Ascending aorta (tissue), 2 donors: ENCODE data around the gene COL26A1. TPM values are rescaled to one million over a fixed set of nuclear protein-coding genes. Genes with fewer than 3 reads are reported as not detected.

Experiments
- DNase-seq, 2 donors: peaks; one replicate each; pipeline ENCODE4 v3.0.0-alpha.2; 2019; ENCODE audit warnings: low spot score in 2 of 2
- H3K27ac ChIP-seq, 2 donors: fragments of 200-600 bp; sonication (generic); one replicate each; pipeline ENCODE4 v1.5.1; 2016 to 2017; ENCODE audit warnings: mild to moderate bottlenecking in 1 of 2
- H3K27me3 ChIP-seq: fragments of 200-600 bp; sonication (generic); one replicate; pipeline ENCODE4 v1.5.1; 2017
- H3K36me3 ChIP-seq, 2 donors: fragments of 200-600 bp; sonication (generic); one replicate each; pipeline ENCODE4 v1.5.1; 2016
- H3K4me1 ChIP-seq, 2 donors: fragments of 200-600 bp; sonication (generic); one replicate each; pipeline ENCODE4 v1.5.1; 2016 to 2017; ENCODE audit warnings: mild to moderate bottlenecking in 1 of 2
- H3K4me3 ChIP-seq, 2 donors: fragments of 200-600 bp; sonication (generic); one replicate each; pipeline ENCODE4 v1.5.1; 2016 to 2017; ENCODE audit warnings: mild to moderate bottlenecking in 1 of 2
- H3K9me3 ChIP-seq, 2 donors: fragments of 200-600 bp; sonication (generic); one replicate each; pipeline ENCODE4 v1.5.1; 2016
- CTCF ChIP-seq, 3 experiments: fragments of 200-600 bp in 2 of 3; fragments of 450-650 bp in 1 of 3; sonication (generic) in 2 of 3; IDR thresholded peaks; one replicate each; pipeline ENCODE4 v1.5.1; 2016 to 2019; ENCODE audit warnings: antibody characterized with exemption in 3 of 3, mild to moderate bottlenecking in 1 of 3, moderate library complexity in 1 of 3
- intact Hi-C: fragments of 100-400 bp; cut with DNase I; formaldehyde crosslinking; loops from one replicate; pipeline ENCODE4 v1.15.1; 2023
- total RNA-seq: library from RNA; depleted of rRNA; stranded (reverse); fragments of >200 nt; gene quantifications from one replicate; pipeline ENCODE4 v1.1.0, GENCODE V29; 2016

COL26A1 gene
- total RNA-seq, 1 donor from 2014 or later, result not detected

GRCh38 chr7:101400751-101401150 lies 38.1 kb downstream of the COL26A1 start:
- no peaks in the 10 kb centered on the region for H3K4me1 ChIP-seq
- no peak for DNase-seq
- no peaks in the 10 kb centered on the region for H3K9me3 ChIP-seq
- H3K27ac ChIP-seq, result no peak overlapping the region
- intact Hi-C loops, result no loop called here
- no peaks in the 10 kb centered on the region for H3K27me3 ChIP-seq
- H3K4me3 ChIP-seq, result no peak overlapping the region
- no peaks in the 10 kb centered on the region for H3K36me3 ChIP-seq
- no peak for TF ChIP-seq CTCF (IDR thresholded peaks at IDR 0.05)

GRCh38 chr7:101401390-101402080 lies 38.9 kb downstream of the COL26A1 start:
- intact Hi-C loops, result no loop called here
- Histone ChIP-seq H3K9me3 (no peaks in the 10 kb centered on the region), H3K4me3 (no peak overlapping the region), H3K27me3 (no peaks in the 10 kb centered on the region), H3K4me1 (no peaks in the 10 kb centered on the region), H3K36me3 (no peaks in the 10 kb centered on the region), H3K27ac (no peak overlapping the region)
- DNase-seq, result no peak
- no peak for TF ChIP-seq CTCF (IDR thresholded peaks at IDR 0.05)

- H3K4me1 ChIP-seq, result no peaks in the 10 kb centered on the region
- no peak for DNase-seq
- intact Hi-C loops, result no loop called here
- no peak overlapping the region for H3K4me3 ChIP-seq
- H3K27ac ChIP-seq, result no peak overlapping the region
- no peaks in the 10 kb centered on the region for H3K9me3 ChIP-seq
- no peak for TF ChIP-seq CTCF (IDR thresholded peaks at IDR 0.05)
- H3K27me3 ChIP-seq, result no peaks in the 10 kb centered on the region
- H3K36me3 ChIP-seq, result no peaks in the 10 kb centered on the region
Measured at GRCh38 chr7:101402081-101402779, 39.6 kb downstream of the COL26A1 start.

GRCh38 chr7:101402835-101403234 lies 40.2 kb downstream of the COL26A1 start:
- intact Hi-C loops, result no loop called here
- Histone ChIP-seq H3K27me3 (no peaks in the 10 kb centered on the region), H3K4me3 (no peak overlapping the region), H3K27ac (no peak overlapping the region), H3K36me3 (no peaks in the 10 kb centered on the region), H3K4me1 (no peaks in the 10 kb centered on the region), H3K9me3 (no peaks in the 10 kb centered on the region)
- DNase-seq, result no peak
- no peak for TF ChIP-seq CTCF (IDR thresholded peaks at IDR 0.05)

- no peak for DNase-seq
- Histone ChIP-seq H3K36me3 (no peaks in the 10 kb centered on the region), H3K27me3 (no peaks in the 10 kb centered on the region), H3K4me3 (no peak overlapping the region), H3K27ac (no peak overlapping the region), H3K9me3 (peaks cover 0 to 9% of the 10 kb centered on the region in 2 donors), H3K4me1 (no peaks in the 10 kb centered on the region)
- no peak for TF ChIP-seq CTCF (IDR thresholded peaks at IDR 0.05)
- intact Hi-C loops, result no loop called here
Measured at GRCh38 chr7:101405474-101406067, 42.9 kb downstream of the COL26A1 start.
